Naive thymus-derived CD8-positive, alpha-beta T cell (primary cell): ENCODE results near the gene GSTA4. TPM values are rescaled to one million over a fixed set of nuclear protein-coding genes. Genes with fewer than 3 reads are reported as not detected.
"Not testable (repeated sequence)": the region's sequence is repeated elsewhere in the genome, so short reads cannot be mapped to it uniquely, and the experiment has no call there.

ENCODE experiments used
- ATAC-seq, 2 donors: fragments of 150-1000 bp; cut with Tn5 transposase in 1 of 2; sonication (Bioruptor Pico), chemical (Tn5 transposase) in 1 of 2; 1 replicate in 1 of 2; 2 replicates in 1 of 2; pipeline ENCODE4 v1.10.0; 2021; ENCODE audit warnings: mild to moderate bottlenecking in 2 of 2, moderate library complexity in 2 of 2
- POLR2A ChIA-PET: fragments of 350-600 bp; sonication (Branson Sonifier 250); formaldehyde crosslinking; loops from one replicate; lab custom pipeline; 2021; ENCODE audit warnings: antibody characterized with exemption; lab: Charles Lee
- DNase-seq, 10 donors: peaks; one replicate each; pipeline versions ENCODE4 v3.0.0 to v3.0.0-alpha.2; 2020 to 2022
- H3K27ac Mint-ChIP-seq, 10 donors: one replicate each; pipeline ENCODE4 v1.8.0; 2020 to 2022; ENCODE audit warnings: mild to moderate bottlenecking in 10 of 10, mixed read lengths in 10 of 10, moderate library complexity in 4 of 10, inconsistent platforms in 1 of 10
- H3K27me3 Mint-ChIP-seq, 5 donors: one replicate each; pipeline ENCODE4 v1.8.0; 2021 to 2022; ENCODE audit warnings: mixed read lengths in 5 of 5
- H3K36me3 Mint-ChIP-seq, 3 donors: one replicate each; pipeline ENCODE4 v1.8.0; 2020 to 2022; ENCODE audit warnings: mixed read lengths in 3 of 3, mild to moderate bottlenecking in 2 of 3, inconsistent platforms in 1 of 3
- H3K4me1 Mint-ChIP-seq, 4 donors: one replicate each; pipeline ENCODE4 v1.8.0; 2021 to 2022; ENCODE audit warnings: mixed read lengths in 4 of 4
- H3K4me3 Mint-ChIP-seq, 10 donors: one replicate each; pipeline ENCODE4 v1.8.0; 2020 to 2022; ENCODE audit warnings: mild to moderate bottlenecking in 10 of 10, mixed read lengths in 10 of 10, moderate library complexity in 6 of 10, inconsistent platforms in 1 of 10
- H3K9me3 Mint-ChIP-seq, 9 donors: one replicate each; pipeline ENCODE4 v1.8.0; 2020 to 2022; ENCODE audit warnings: mixed read lengths in 9 of 9, mild to moderate bottlenecking in 3 of 9, inconsistent platforms in 1 of 9, moderate library complexity in 1 of 9
- polyA plus RNA-seq, 3 donors: library from polyadenylated mRNA; unstranded; fragments of 300-500 nt; fragmentation: Illumina TruSeq; gene quantifications; one replicate each; pipeline ENCODE4 v1.2.3, GENCODE V29; 2021
- total RNA-seq, 8 experiments: library from RNA in 2 of 8; stranded (reverse) in 2 of 8; gene quantifications; one replicate each; pipeline ENCODE4 v1.2.3 and lab custom pipeline; 2021 to 2026

The GSTA4 gene
- total and polyA plus RNA-seq, 5 experiments from 2014 or later, result 0.39 to 3.7 (median 1.2) TPM

GRCh38 chr6:53009511-53009910, 14.4 kb upstream of the GSTA4 start:
- H3K27me3 Mint-ChIP-seq, result no peaks in the 10 kb centered on the region
- DNase-seq (no peak), ATAC-seq (no peak)
- H3K9me3 Mint-ChIP-seq, result no peaks in the 10 kb centered on the region
- H3K4me3 Mint-ChIP-seq, result no peak overlapping the region
- peaks cover 0 to 3% (median 0%) of the 10 kb centered on the region in 4 donors for H3K4me1 Mint-ChIP-seq
- peaks cover 10 to 94% (median 47%) of the 10 kb centered on the region in 3 donors for H3K36me3 Mint-ChIP-seq
- POLR2A ChIA-PET, result no interaction called here
- peak overlapping the region in 1 of 10 donors; percentile 15 for H3K27ac Mint-ChIP-seq

GRCh38 chr6:53009056-53009455, 14.0 kb upstream of the GSTA4 start:
- Mint-ChIP-seq H3K27ac (no peak overlapping the region), H3K4me1 (peaks cover 0 to 3% (median 0%) of the 10 kb centered on the region in 4 donors), H3K9me3 (no peaks in the 10 kb centered on the region), H3K36me3 (peaks cover 10 to 93% (median 47%) of the 10 kb centered on the region in 3 donors), H3K4me3 (no peak overlapping the region), H3K27me3 (no peaks in the 10 kb centered on the region)
- ATAC-seq (no peak), DNase-seq (no peak)
- POLR2A ChIA-PET, result no interaction called here

- H3K27ac Mint-ChIP-seq, POLR2A ChIA-PET, H3K4me3 Mint-ChIP-seq, DNase-seq, H3K27me3 Mint-ChIP-seq, H3K4me1 Mint-ChIP-seq, H3K9me3 Mint-ChIP-seq, ATAC-seq: not testable (repeated sequence)
- peaks cover 10 to 92% (median 42%) of the 10 kb centered on the region in 3 donors for H3K36me3 Mint-ChIP-seq
Observed at GRCh38 chr6:53008192-53008687, 13.2 kb upstream of the GSTA4 start.

GRCh38 chr6:53005663-53006250, 10.7 kb upstream of the GSTA4 start:
- Mint-ChIP-seq H3K27ac (peak overlapping the region in 1 of 10 donors; percentile 40), H3K4me1 (peaks cover 0 to 3% (median 0%) of the 10 kb centered on the region in 4 donors), H3K27me3 (no peaks in the 10 kb centered on the region), H3K9me3 (no peaks in the 10 kb centered on the region), H3K36me3 (peaks cover 10 to 70% (median 27%) of the 10 kb centered on the region in 3 donors), H3K4me3 (no peak overlapping the region)
- ATAC-seq (no peak), DNase-seq (no peak)
- POLR2A ChIA-PET, result interaction anchor here (0.5 kb wide), 1 partner anchor 47 kb away, joined by 4 read pairs; no protein-coding TSS in a partner anchor

GRCh38 chr6:52999456-52999855, 4.4 kb upstream of the GSTA4 start:
- peaks cover 16 to 28% (median 19%) of the 10 kb centered on the region in 4 donors for H3K4me1 Mint-ChIP-seq
- H3K4me3 Mint-ChIP-seq, result no peak overlapping the region
- ATAC-seq (no peak), DNase-seq (no peak)
- POLR2A ChIA-PET, result no interaction called here
- H3K27me3 Mint-ChIP-seq, result peaks cover 0 to 5% (median 2%) of the 10 kb centered on the region in 5 donors
- peak overlapping the region in 1 of 10 donors; percentile 40 for H3K27ac Mint-ChIP-seq
- peaks cover 0 to 6% (median 0%) of the 10 kb centered on the region in 9 donors for H3K9me3 Mint-ChIP-seq
- peaks cover 0 to 15% (median 5%) of the 10 kb centered on the region in 3 donors for H3K36me3 Mint-ChIP-seq

GRCh38 chr6:52998603-52999002, 3.5 kb upstream of the GSTA4 start:
- peaks cover 20 to 30% (median 21%) of the 10 kb centered on the region in 4 donors for H3K4me1 Mint-ChIP-seq
- DNase-seq (no peak), ATAC-seq (no peak)
- H3K4me3 Mint-ChIP-seq, result no peak overlapping the region
- no peak overlapping the region for H3K27ac Mint-ChIP-seq
- peaks cover 0 to 9% (median 5%) of the 10 kb centered on the region in 3 donors for H3K36me3 Mint-ChIP-seq
- H3K9me3 Mint-ChIP-seq, result peaks cover 0 to 6% (median 0%) of the 10 kb centered on the region in 9 donors
- POLR2A ChIA-PET, result no interaction called here
- H3K27me3 Mint-ChIP-seq, result peaks cover 0 to 5% (median 2%) of the 10 kb centered on the region in 5 donors

GRCh38 chr6:52995913-52996645, 995 bp upstream of the GSTA4 start:
- Mint-ChIP-seq H3K36me3 (peaks cover 0 to 5% (median 3%) of the 10 kb centered on the region in 3 donors), H3K4me1 (peaks cover 20 to 30% (median 23%) of the 10 kb centered on the region in 4 donors), H3K27ac (peak overlapping the region; percentile 97 to 100 (median 99)), H3K27me3 (peaks cover 0 to 5% (median 2%) of the 10 kb centered on the region in 5 donors), H3K9me3 (peaks cover 0 to 6% (median 0%) of the 10 kb centered on the region in 9 donors), H3K4me3 (peak overlapping the region; percentile 88 to 99 (median 94))
- POLR2A ChIA-PET, result interaction anchor here (0.9 to 2.7 kb wide), 4 partner anchors 12 to 70 kb away, joined by 4 to 21 read pairs (median 12); partner anchors contain the start of gene FBXO9
- peak in 6 of 10 donors; percentile 11 to 46 (median 26) for DNase-seq
- ATAC-seq, result peak; percentile 16 to 17

GRCh38 chr6:52994839-52995088, 320 bp downstream of the GSTA4 start:
- peaks cover 0 to 6% (median 0%) of the 10 kb centered on the region in 9 donors for H3K9me3 Mint-ChIP-seq
- ATAC-seq (peak; percentile 21 to 39), DNase-seq (peak in 2 of 10 donors; percentile 4 to 19)
- POLR2A ChIA-PET, result interaction anchor here (0.8 to 2.7 kb wide), 5 partner anchors 9 to 71 kb away, joined by 3 to 21 read pairs (median 6); partner anchors contain the start of gene FBXO9
- H3K4me3 Mint-ChIP-seq, result peak overlapping the region; percentile 88 to 99 (median 94)
- peak overlapping the region; percentile 97 to 100 (median 99) for H3K27ac Mint-ChIP-seq
- H3K4me1 Mint-ChIP-seq, result peaks cover 18 to 30% (median 22%) of the 10 kb centered on the region in 4 donors
- H3K36me3 Mint-ChIP-seq, result peaks cover 0 to 5% (median 3%) of the 10 kb centered on the region in 3 donors
- H3K27me3 Mint-ChIP-seq, result peaks cover 2 to 18% (median 5%) of the 10 kb centered on the region in 5 donors

GRCh38 chr6:52994031-52994838, 849 bp downstream of the GSTA4 start:
- Mint-ChIP-seq H3K27ac (peak overlapping the region in 9 of 10 donors; percentile 74 to 100 (median 99)), H3K4me3 (peak overlapping the region; percentile 88 to 99 (median 94)), H3K27me3 (peaks cover 3 to 23% (median 5%) of the 10 kb centered on the region in 5 donors), H3K4me1 (peaks cover 20 to 30% (median 22%) of the 10 kb centered on the region in 4 donors), H3K9me3 (peaks cover 0 to 6% (median 0%) of the 10 kb centered on the region in 9 donors), H3K36me3 (peaks cover 0 to 5% (median 3%) of the 10 kb centered on the region in 3 donors)
- DNase-seq (peak in 1 of 10 donors; percentile 18), ATAC-seq (no peak)
- POLR2A ChIA-PET, result interaction anchor here (1.4 to 2.7 kb wide), 3 partner anchors 8 to 71 kb away, joined by 3 to 21 read pairs (median 19); partner anchors contain the start of gene FBXO9

GRCh38 chr6:52992980-52993920, 1.8 kb downstream of the GSTA4 start:
- POLR2A ChIA-PET, result interaction anchor here (1.4 to 2.7 kb wide), 2 partner anchors 7 to 9 kb away, joined by 3 to 21 read pairs; no protein-coding TSS in a partner anchor
- Mint-ChIP-seq H3K4me1 (peaks cover 21 to 30% (median 22%) of the 10 kb centered on the region in 4 donors), H3K36me3 (peaks cover 0 to 5% (median 3%) of the 10 kb centered on the region in 3 donors), H3K9me3 (peaks cover 0 to 6% (median 0%) of the 10 kb centered on the region in 9 donors), H3K4me3 (peak overlapping the region in 7 of 10 donors; percentile 30 to 93 (median 44)), H3K27ac (no peak overlapping the region), H3K27me3 (peaks cover 4 to 33% (median 10%) of the 10 kb centered on the region in 5 donors)
- ATAC-seq (no peak), DNase-seq (no peak)

- H3K27me3 Mint-ChIP-seq, result peaks cover 5 to 54% (median 18%) of the 10 kb centered on the region in 5 donors
- no peak overlapping the region for H3K4me3 Mint-ChIP-seq
- peaks cover 0 to 5% (median 2%) of the 10 kb centered on the region in 3 donors for H3K36me3 Mint-ChIP-seq
- no peak for DNase-seq
- no peak for ATAC-seq
- peaks cover 15 to 18% (median 17%) of the 10 kb centered on the region in 4 donors for H3K4me1 Mint-ChIP-seq
- no peak overlapping the region for H3K27ac Mint-ChIP-seq
- POLR2A ChIA-PET, result no interaction called here
- peaks cover 0 to 2% (median 0%) of the 10 kb centered on the region in 9 donors for H3K9me3 Mint-ChIP-seq
Observed at GRCh38 chr6:52990342-52990741, 4.7 kb downstream of the GSTA4 start.
